Activated T-helper 2 cell treated with anti-CD3 and anti-CD28 coated beads, Interferon-gamma antibody, Interleukin-2, Interleukin-4, amounts not matched to agents 10 μg/mL and 5 μg/mL and 100 μg/mL, durations not matched to agents 14 hours and 24 hours and 36 hours (primary cell): Measurements from ENCODE around the gene UBA1. TPM values are rescaled to one million over a fixed set of nuclear protein-coding genes. Genes with fewer than 3 reads are reported as not detected.
A peak's percentile ranks its signal among the peaks of the same experiment; 100 is the strongest.

Experiments used
- DNase-seq: peaks from one replicate; pipeline ENCODE4 v3.0.0; 2021; ENCODE audit warnings: low spot score
- H3K27ac Mint-ChIP-seq: one replicate; pipeline ENCODE4 v1.8.0; 2021; ENCODE audit warnings: mixed read lengths
- H3K27me3 Mint-ChIP-seq: one replicate; pipeline ENCODE4 v1.8.0; 2021; ENCODE audit warnings: low read depth, mixed read lengths
- H3K36me3 Mint-ChIP-seq: one replicate; pipeline ENCODE4 v1.8.0; 2021; ENCODE audit warnings: low read depth, mixed read lengths
- H3K4me1 Mint-ChIP-seq: one replicate; pipeline ENCODE4 v1.8.0; 2021; ENCODE audit warnings: low read depth, mixed read lengths
- H3K4me3 Mint-ChIP-seq: one replicate; pipeline ENCODE4 v1.8.0; 2021; ENCODE audit warnings: low read depth, mild to moderate bottlenecking, moderate library complexity, mixed read lengths
- H3K9me3 Mint-ChIP-seq: one replicate; pipeline ENCODE4 v1.8.0; 2021; ENCODE audit warnings: mixed read lengths
- intact Hi-C: fragments of 100-400 bp; cut with micrococcal nuclease; formaldehyde crosslinking; loops from one replicate; pipeline ENCODE4 v1.15.1; 2023
- total RNA-seq: library from RNA; stranded (reverse); gene quantifications from 2 replicates; pipeline ENCODE4 v1.2.3, GENCODE V29; 2022

Gene UBA1
- total RNA-seq, 1 donor from 2014 or later = 242 TPM

DNA sequence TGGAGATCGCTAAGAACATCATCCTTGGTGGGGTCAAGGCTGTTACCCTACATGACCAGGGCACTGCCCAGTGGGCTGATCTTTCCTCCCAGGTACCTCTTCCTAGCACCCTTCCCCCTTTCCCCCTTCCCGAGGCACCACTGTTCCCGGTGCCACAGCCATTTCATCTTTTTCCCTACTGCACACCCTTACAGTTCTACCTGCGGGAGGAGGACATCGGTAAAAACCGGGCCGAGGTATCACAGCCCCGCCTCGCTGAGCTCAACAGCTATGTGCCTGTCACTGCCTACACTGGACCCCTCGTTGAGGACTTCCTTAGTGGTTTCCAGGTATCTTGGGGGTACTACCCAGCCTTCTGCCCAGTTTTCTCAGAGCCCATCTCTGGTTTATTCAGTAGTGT lies 5.7 kb downstream of the UBA1 start:
- H3K4me1 Mint-ChIP-seq = peaks cover 21% of the 10 kb centered on the region
- no peaks in the 10 kb centered on the region for H3K9me3 Mint-ChIP-seq
- H3K36me3 Mint-ChIP-seq = peaks cover 74% of the 10 kb centered on the region
- H3K4me3 Mint-ChIP-seq = no peak overlapping the region
- intact Hi-C loops = loop anchor here (10.0 kb wide), 1 partner anchor 116 kb away; no protein-coding TSS in a partner anchor
- H3K27me3 Mint-ChIP-seq = no peaks in the 10 kb centered on the region
- no peak for DNase-seq
- no peak overlapping the region for H3K27ac Mint-ChIP-seq

DNA sequence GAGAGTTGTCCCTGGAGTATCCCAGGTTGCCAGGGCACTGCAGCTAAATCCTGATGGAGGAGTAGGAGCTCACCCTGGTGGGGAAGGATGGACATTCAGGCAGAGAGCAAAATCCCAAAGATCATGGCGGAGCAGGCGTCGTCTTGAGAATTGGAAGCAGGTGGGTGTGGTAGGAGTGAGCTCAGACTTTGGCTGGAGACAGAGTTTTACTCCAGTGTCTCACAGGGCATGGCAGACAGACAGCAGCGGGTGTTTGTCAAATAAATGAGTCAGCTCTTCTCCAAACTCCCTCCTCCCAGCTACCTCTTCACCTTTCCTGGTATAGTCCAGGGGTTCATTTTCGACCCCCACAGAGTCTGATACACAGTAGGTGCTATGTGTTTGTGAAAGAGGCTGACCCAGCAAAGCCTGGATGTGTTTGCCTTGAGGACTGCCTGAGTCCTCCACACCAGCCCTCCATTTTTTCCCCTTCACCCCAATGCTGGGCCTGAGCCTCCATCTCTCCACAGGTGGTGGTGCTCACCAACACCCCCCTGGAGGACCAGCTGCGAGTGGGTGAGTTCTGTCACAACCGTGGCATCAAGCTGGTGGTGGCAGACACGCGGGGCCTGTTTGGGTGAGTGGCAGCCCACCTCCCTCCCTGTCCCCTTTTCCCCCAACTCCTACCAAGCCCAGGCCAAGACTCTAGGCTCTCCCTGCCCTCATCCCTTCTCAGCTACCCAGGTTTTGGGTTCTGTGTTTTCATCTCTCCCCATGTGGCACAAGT lies 6.9 kb downstream of the UBA1 start:
- H3K27ac Mint-ChIP-seq = no peak overlapping the region
- H3K27me3 Mint-ChIP-seq = no peaks in the 10 kb centered on the region
- intact Hi-C loops = no loop called here
- H3K4me3 Mint-ChIP-seq = no peak overlapping the region
- DNase-seq = no peak
- no peaks in the 10 kb centered on the region for H3K9me3 Mint-ChIP-seq
- peaks cover 17% of the 10 kb centered on the region for H3K4me1 Mint-ChIP-seq
- H3K36me3 Mint-ChIP-seq = peaks cover 72% of the 10 kb centered on the region

DNA sequence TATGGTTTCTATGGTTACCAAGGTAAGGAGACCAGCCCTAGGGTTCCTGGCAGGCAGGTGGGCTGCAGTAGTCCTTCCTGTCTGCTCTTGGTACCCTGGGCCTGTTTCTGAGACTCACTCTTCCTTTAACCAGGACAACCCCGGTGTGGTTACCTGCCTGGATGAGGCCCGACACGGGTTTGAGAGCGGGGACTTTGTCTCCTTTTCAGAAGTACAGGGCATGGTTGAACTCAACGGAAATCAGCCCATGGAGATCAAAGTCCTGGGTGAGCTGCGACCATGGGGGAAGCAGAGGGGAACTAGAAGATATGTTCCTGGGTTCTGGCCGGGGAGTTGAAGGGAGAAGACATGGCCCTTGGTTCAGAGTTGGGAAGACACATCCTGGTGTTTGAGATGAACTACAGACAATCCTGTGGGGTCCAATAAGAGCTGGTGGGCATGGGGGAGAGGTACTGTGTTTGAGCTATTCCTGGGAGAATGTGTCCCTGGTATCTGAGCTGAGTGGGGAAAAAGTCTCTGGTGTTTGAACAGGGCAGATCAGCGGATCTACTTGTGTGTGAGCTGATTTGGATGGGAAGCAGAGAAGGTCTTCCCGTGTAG lies 7.8 kb downstream of the UBA1 start:
- H3K36me3 Mint-ChIP-seq = peaks cover 68% of the 10 kb centered on the region
- H3K27me3 Mint-ChIP-seq = no peaks in the 10 kb centered on the region
- DNase-seq = no peak
- no peak overlapping the region for H3K4me3 Mint-ChIP-seq
- intact Hi-C loops = no loop called here
- H3K9me3 Mint-ChIP-seq = no peaks in the 10 kb centered on the region
- peak overlapping the region; percentile 16 for H3K27ac Mint-ChIP-seq
- H3K4me1 Mint-ChIP-seq = peaks cover 8% of the 10 kb centered on the region

GRCh38 chrX:47202316-47202715 lies 8.7 kb downstream of the UBA1 start:
- Mint-ChIP-seq H3K4me1 (peaks cover 1% of the 10 kb centered on the region), H3K9me3 (no peaks in the 10 kb centered on the region)

DNA sequence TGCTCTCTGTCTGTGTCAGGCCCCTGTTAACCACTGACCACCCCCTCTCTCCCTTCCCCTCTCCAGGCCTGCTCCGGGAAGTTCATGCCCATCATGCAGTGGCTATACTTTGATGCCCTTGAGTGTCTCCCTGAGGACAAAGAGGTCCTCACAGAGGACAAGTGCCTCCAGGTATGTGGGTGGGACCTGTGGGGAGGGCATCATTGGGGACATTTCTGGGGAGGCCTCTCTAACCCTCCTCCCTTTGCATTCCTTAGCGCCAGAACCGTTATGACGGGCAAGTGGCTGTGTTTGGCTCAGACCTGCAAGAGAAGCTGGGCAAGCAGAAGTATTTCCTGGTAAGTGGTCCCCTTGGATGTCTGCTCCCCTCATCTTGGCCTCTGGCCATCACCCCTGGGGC lies 9.2 kb downstream of the UBA1 start:
- Mint-ChIP-seq H3K27me3 (no peaks in the 10 kb centered on the region), H3K4me1 (no peaks in the 10 kb centered on the region), H3K27ac (no peak overlapping the region), H3K9me3 (no peaks in the 10 kb centered on the region), H3K36me3 (peaks cover 70% of the 10 kb centered on the region), H3K4me3 (no peak overlapping the region)
- intact Hi-C loops = no loop called here
- DNase-seq = no peak

More at GRCh38 chrX:47202316-47202715, 8.7 kb downstream of the UBA1 start:
- H3K4me3 Mint-ChIP-seq = no peak overlapping the region
- intact Hi-C loops = no loop called here
- H3K36me3 Mint-ChIP-seq = peaks cover 70% of the 10 kb centered on the region
- no peak for DNase-seq
- H3K27ac Mint-ChIP-seq = no peak overlapping the region
- no peaks in the 10 kb centered on the region for H3K27me3 Mint-ChIP-seq

DNA sequence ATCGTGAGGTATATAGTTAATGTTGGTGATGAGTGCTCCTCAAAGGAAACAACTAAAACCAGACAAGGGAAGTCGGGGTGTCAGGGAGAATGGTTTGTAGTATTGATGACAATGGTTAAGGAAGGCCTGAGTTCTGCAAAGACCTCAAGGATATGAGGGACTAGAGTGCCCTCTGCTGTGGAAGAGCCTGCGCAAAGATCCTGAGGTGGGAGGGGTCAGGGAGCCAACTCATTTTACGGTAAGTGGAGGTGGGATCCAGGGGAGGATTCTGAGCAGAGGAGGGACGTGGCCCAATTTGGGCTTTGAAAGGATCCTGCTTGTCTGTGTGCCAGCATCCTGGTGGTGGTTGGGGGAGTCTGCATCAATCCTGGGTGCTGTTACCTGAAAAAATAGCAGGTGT lies 11.3 kb downstream of the UBA1 start:
- H3K9me3 Mint-ChIP-seq = no peaks in the 10 kb centered on the region
- intact Hi-C loops = no loop called here
- no peaks in the 10 kb centered on the region for H3K4me1 Mint-ChIP-seq
- no peak overlapping the region for H3K27ac Mint-ChIP-seq
- H3K27me3 Mint-ChIP-seq = no peaks in the 10 kb centered on the region
- H3K36me3 Mint-ChIP-seq = peaks cover 61% of the 10 kb centered on the region
- DNase-seq = no peak
- H3K4me3 Mint-ChIP-seq = no peak overlapping the region

GRCh38 chrX:47206316-47206715 lies 12.7 kb downstream of the UBA1 start:
- no peak for DNase-seq
- H3K4me3 Mint-ChIP-seq = no peak overlapping the region
- no peaks in the 10 kb centered on the region for H3K9me3 Mint-ChIP-seq
- no peaks in the 10 kb centered on the region for H3K27me3 Mint-ChIP-seq
- no peaks in the 10 kb centered on the region for H3K4me1 Mint-ChIP-seq
- peaks cover 63% of the 10 kb centered on the region for H3K36me3 Mint-ChIP-seq
- intact Hi-C loops = no loop called here
- H3K27ac Mint-ChIP-seq = no peak overlapping the region

DNA sequence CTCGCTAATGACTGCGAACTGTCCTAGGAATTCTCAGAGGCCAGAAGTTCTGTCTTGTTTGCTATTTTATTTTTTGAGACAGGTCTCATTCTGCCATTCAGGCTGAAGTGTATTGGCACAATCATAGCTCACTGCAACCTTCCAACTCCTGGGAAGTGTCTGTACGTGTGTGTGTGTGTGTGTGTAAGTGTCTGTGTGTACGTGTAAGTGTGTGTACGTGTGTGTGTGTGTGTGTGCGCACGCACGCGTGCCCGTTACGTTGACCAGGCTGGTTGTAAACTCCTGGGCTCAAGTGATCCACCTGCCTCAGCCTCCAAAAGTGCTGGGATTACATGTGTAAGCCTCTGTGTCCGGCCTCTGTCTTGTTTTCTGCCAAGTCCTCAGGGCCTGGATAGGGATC lies 14.5 kb downstream of the UBA1 start:
- H3K27me3 Mint-ChIP-seq = no peaks in the 10 kb centered on the region
- intact Hi-C loops = no loop called here
- H3K36me3 Mint-ChIP-seq = peaks cover 68% of the 10 kb centered on the region
- H3K9me3 Mint-ChIP-seq = no peaks in the 10 kb centered on the region
- no peak for DNase-seq
- H3K4me1 Mint-ChIP-seq = no peaks in the 10 kb centered on the region
- no peak overlapping the region for H3K4me3 Mint-ChIP-seq
- H3K27ac Mint-ChIP-seq = no peak overlapping the region

DNA sequence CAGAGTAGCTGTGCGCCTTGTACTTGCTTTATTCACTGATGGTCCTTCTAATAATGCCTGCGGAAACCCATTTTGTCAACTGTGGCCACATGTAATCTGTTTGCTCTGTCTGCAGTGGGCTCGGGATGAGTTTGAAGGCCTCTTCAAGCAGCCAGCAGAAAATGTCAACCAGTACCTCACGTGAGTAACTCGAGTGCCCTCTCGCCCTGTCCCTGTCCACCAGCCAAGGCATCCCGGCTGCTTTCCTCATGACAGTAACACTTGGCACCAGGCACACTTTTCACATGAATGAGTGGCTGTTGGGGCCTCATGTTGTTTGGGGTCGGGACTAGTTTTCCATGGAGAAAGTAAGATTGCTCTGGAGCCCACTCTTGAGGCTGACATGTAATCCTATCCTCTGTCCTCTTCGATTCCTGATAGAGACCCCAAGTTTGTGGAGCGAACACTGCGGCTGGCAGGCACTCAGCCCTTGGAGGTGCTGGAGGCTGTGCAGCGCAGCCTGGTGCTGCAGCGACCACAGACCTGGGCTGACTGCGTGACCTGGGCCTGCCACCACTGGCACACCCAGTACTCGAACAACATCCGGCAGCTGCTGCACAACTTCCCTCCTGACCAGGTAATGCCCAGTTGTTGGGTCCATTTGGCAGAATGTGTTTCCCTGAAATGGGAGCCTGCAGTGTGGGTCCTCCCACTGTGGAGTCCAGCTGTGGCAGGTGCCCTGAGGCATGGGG lies 16.0 kb downstream of the UBA1 start:
- no peaks in the 10 kb centered on the region for H3K9me3 Mint-ChIP-seq
- no peaks in the 10 kb centered on the region for H3K4me1 Mint-ChIP-seq
- H3K4me3 Mint-ChIP-seq = no peak overlapping the region
- DNase-seq = no peak
- H3K36me3 Mint-ChIP-seq = peaks cover 71% of the 10 kb centered on the region
- no peaks in the 10 kb centered on the region for H3K27me3 Mint-ChIP-seq
- intact Hi-C loops = no loop called here
- H3K27ac Mint-ChIP-seq = no peak overlapping the region

GRCh38 chrX:47210661-47211425 lies 17.2 kb downstream of the UBA1 start:
- H3K27me3 Mint-ChIP-seq = no peaks in the 10 kb centered on the region
- no peaks in the 10 kb centered on the region for H3K4me1 Mint-ChIP-seq
- H3K27ac Mint-ChIP-seq = no peak overlapping the region
- no peak for DNase-seq
- intact Hi-C loops = no loop called here
- H3K4me3 Mint-ChIP-seq = no peak overlapping the region
- H3K9me3 Mint-ChIP-seq = no peaks in the 10 kb centered on the region
- H3K36me3 Mint-ChIP-seq = peaks cover 75% of the 10 kb centered on the region

DNA sequence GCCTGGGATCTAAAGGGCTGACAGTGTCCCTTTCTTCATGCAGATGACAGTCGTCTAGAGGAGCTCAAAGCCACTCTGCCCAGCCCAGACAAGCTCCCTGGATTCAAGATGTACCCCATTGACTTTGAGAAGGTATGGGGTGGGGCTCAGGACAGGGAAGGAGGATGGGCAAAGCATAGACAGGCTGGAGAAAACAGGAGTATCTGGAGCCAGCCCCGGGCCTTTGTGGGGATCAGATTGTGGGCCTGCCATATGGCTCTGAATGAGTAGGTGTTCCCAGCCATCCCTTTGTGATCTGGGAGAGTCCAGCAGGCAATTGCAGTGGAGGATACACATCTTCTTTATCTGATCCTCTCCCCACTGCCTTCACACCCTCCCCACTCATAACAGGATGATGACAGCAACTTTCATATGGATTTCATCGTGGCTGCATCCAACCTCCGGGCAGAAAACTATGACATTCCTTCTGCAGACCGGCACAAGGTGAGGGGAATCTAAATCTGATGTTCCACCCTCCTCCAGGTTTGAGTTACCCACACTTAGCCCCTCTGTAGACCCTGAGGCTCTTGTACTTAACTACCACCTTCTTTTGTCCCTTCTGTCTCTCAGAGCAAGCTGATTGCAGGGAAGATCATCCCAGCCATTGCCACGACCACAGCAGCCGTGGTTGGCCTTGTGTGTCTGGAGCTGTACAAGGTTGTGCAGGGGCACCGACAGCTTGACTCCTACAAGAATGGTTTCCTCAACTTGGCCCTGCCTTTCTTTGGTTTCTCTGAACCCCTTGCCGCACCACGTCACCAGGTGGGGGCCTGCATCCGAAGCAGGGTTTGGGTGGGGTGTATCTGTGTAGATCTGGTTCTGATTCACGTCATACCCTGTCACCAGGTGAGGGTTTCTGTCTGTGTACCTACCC lies 19.0 kb downstream of the UBA1 start:
- intact Hi-C loops = no loop called here
- Mint-ChIP-seq H3K9me3 (no peaks in the 10 kb centered on the region), H3K27me3 (no peaks in the 10 kb centered on the region), H3K36me3 (peaks cover 72% of the 10 kb centered on the region), H3K27ac (no peak overlapping the region), H3K4me1 (peaks cover 17% of the 10 kb centered on the region), H3K4me3 (no peak overlapping the region)
- no peak for DNase-seq
